ENCODE measurements around the gene TMEM91.

DNA sequence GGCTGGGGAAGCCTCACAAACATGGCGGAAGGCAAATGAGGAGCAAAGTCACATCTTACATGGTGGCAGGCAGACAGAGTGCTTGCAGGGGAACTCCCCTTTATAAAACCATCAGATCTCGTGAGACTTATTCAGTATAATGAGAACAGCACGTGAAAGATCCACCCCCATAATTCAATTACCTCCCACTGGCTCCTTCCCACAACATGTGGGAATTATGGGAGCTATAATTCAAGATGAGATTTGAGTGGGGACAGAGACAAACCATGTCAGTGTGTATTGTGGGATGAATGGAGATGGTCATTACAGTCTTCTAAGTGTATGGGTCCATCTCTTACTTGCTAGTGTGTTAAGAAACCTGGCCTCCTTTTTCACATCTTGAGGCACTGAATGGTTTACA is 25.7 kb downstream of the TMEM91 start:
- TF ChIP-seq CTCF (IDR thresholded peaks at IDR 0.05) (no peak), POLR2A (IDR thresholded peaks at IDR 0.05) (no peak)
